ENCODE data around the gene PNMA6E.

- TF ChIP-seq POLR2AphosphoS5 (IDR thresholded peaks at IDR 0.05; ENCODE audit: low read depth) = no peak
- no peak for TF ChIP-seq CTCF (conservative IDR thresholded peaks at IDR 0.05; ENCODE audit: low read depth in 2 of 2)
- no peak for TF ChIP-seq EZH2phosphoT487 (IDR thresholded peaks at IDR 0.05; ENCODE audit: unreplicated experiment)
- no peak for TF ChIP-seq EZH2 (IDR thresholded peaks at IDR 0.05; ENCODE audit: low read depth, unreplicated experiment)
- TF ChIP-seq JUNB (IDR thresholded peaks at IDR 0.05; ENCODE audit: unreplicated experiment) = no peak
- TF ChIP-seq REST (IDR thresholded peaks at IDR 0.05; ENCODE audit: unreplicated experiment) = no peak
- no peak for TF ChIP-seq NANOG (IDR thresholded peaks at IDR 0.05; ENCODE audit: borderline replicate concordance)
These were observed 49.2 kb downstream of the PNMA6E start for GRCh38 chrX:153351981-153352380.
